Stimulated activated CD4-positive, alpha-beta T cell treated with anti-CD3 and anti-CD28 coated beads, Interleukin-2, amount 100 ng/mL, for 48 hours (primary cell): ENCODE measurements around the gene IFI27.
A peak's percentile ranks its signal among the peaks of the same experiment; 100 is the strongest.

Experiments
- DNase-seq, 2 donors: peaks; one replicate each; pipeline ENCODE4 v3.0.0-alpha.2; 2020

Gene IFI27

DNA sequence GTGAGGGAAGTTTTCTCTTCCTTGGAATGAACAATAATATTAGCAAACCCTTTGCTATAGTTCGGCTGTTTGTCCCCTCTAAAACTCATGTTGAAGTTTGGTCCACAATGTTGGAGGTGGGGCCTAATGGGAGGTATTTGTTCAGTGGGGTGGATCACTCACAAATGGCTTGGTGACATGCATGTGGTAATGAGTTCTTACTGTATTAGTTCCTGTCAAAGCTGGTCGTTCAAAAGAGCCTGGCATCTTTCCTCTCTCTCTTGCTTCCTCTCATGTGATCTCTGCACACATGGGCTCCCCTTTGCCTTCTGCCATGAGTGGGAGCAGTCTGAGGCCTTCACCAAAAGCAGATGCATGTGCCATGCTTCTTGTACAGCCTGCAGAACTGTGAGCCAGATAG lies 50.5 kb downstream of the IFI27 start:
- no peak for DNase-seq

DNA sequence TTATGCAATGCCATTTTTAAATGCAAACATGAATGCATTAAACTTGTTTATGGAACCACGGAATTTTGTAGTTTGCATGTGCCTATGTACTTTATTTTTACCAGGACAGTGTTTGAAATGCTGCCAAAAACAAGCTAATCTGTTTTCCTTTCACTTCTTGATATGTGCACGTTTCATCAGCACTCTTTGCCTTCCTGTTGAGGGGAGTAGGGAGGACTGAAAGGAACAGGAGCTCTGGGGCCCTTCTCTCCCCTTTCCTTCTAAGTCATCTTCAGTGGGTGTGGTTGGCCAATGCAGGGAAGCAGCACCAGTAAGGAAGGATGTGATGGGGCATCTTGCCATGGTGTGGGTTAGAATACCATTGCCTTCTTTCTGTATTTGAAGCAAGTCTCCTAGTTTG lies 51.4 kb downstream of the IFI27 start:
- no peak for DNase-seq

DNA sequence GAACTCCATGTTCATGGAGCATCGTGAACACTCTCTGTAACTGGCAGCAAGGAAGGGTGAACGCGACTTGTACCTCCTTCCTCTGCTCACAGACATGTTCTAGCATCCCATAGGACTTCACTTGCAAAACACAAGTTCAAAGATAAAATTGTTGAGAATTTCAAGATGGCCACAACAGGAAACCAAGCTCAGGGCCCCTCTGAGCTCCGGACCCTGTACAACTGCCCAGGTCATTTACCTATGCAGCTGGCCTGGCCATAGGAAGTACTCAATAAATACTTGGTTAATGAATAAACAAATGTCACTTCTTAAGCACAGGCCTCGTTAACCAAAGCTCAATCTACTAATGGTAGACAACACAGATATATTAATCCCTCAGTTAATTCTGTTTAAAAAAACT lies 51.9 kb downstream of the IFI27 start:
- DNase-seq: no peak

DNA sequence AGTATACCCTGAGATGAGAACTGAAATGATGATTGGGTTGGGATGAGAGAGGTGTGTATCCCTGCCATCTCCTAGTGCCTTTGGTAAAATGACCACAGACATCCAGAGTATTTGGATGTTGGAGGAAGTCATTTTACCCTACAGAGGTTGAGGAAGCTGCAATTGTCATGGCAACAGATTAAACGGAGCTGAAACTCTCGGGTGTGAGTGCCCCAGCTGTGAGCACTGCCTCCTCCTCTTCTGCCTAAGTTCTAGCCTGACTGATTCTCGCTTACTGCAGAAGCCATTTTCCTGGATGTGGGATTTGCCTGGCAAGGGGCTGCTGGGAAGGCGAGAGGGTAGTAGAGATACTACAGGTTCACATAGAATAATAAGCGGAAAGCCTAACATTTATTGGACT lies 53.3 kb downstream of the IFI27 start:
- DNase-seq: no peak

DNA sequence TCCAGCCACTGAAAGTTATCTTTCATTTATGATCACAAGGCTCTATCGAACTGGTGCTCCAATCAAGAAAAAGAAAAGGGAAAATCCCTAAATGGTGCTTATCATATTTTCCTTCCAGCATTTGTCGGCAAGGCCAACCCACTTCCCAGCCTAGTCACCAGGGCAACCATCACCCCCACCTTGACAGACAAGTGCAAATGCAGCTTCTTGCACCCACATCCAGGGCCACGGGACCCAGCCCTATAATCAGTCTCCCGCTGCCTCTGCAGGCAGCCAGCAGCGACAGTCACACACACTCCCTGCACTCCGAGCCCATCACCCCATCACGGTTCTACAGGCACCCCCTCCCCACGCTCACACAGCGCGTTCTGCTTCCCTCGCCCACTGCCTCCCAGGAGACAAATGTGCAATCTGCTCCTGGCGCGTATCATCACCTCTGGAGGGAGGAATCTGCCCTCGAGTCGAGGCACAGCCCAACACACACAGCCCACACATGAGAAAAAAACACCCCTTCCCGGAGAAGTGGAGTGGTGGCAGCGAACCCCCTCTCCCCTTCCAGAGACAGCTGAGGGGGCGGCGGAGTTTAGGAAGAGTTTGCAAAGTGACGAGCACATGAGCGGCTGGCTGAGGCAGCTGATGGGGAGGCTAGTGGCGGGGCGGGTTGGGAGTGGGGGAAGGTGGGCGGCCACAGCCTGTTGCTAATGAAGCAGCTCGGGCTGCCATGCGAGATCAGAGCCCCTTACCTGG lies 54.3 kb downstream of the IFI27 start:
- peak in 1 of 2 donors; percentile 23 for DNase-seq

- no peak for DNase-seq
These were observed 55.2 kb downstream of the IFI27 start for GRCh38 chr14:94165744-94166143.
